Femur (tissue), 1 donor: ENCODE data around the gene ADAT1.
A peak's percentile ranks its signal among the peaks of the same experiment; 100 is the strongest.

Experiments used
- DNase-seq: peaks from one replicate; pipeline ENCODE4 v3.0.0-alpha.2; 2017

ADAT1 gene, protein sequence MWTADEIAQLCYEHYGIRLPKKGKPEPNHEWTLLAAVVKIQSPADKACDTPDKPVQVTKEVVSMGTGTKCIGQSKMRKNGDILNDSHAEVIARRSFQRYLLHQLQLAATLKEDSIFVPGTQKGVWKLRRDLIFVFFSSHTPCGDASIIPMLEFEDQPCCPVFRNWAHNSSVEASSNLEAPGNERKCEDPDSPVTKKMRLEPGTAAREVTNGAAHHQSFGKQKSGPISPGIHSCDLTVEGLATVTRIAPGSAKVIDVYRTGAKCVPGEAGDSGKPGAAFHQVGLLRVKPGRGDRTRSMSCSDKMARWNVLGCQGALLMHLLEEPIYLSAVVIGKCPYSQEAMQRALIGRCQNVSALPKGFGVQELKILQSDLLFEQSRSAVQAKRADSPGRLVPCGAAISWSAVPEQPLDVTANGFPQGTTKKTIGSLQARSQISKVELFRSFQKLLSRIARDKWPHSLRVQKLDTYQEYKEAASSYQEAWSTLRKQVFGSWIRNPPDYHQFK

DNA sequence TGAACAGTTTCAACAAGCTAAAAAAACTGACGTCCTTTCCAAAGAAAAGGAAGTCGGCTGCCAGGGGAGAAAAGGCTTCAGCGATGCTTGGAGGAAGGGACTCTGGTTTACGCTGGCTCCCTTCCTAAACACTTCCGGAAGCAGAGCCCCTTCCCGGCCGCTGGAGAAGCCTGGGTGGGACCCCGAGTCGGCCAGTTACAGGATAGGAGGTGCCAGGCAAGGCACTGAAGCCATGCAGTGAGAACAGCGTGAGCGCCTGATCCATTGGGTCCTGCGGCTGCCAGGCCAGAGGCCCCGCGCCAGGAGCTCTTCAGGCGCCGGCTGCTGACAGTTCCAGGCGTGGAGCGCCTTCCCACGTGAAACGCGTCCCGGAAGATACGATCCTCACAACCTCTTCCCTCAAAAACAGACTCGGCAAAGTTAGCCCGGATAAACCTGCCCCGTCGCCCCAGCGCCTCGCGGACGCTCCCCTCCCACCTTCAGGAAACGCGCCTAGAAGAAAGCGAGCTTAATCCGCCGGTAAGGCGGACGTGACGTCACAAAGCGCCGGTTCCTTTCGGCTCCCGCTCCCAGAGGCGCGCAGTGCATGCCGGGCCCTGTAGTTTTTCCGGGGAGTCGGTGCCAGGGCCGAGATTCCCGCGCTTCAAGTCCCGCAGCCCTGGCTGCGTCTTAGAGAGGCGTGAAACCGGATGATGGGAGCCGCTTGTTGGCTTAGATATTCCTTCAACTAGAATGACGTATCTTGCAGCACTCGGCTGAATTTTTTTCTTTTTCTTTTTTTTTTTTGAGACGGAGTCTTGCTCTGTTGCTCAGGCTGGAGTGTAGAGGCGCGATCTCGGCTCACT, at the start of gene ADAT1:
ADAT1 (minus strand) TSS at position 521 of the 845 bp plus-strand sequence. CDS start 2,482 bp downstream, outside the sequence.
- DNase-seq, result peak; percentile 99

DNA sequence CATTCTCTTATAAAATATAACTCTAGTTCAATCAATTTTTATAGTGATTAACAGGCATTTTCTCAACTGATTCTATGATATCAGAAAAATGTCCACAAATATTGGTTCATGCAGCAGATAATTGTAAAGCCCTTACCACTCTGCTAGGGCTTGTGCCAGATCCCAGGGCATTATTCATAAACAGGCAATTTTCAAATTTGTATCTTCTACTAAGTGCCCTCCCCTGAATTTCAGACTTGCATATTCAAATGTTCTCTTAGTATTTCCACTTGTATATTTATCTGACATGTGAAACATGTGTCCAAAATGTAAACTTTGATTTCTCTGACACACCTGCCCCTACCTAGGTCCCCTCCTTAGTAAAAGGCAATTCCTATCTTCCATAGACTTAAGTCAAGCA, 44.4 kb upstream of the ADAT1 start:
- DNase-seq, result no peak

DNA sequence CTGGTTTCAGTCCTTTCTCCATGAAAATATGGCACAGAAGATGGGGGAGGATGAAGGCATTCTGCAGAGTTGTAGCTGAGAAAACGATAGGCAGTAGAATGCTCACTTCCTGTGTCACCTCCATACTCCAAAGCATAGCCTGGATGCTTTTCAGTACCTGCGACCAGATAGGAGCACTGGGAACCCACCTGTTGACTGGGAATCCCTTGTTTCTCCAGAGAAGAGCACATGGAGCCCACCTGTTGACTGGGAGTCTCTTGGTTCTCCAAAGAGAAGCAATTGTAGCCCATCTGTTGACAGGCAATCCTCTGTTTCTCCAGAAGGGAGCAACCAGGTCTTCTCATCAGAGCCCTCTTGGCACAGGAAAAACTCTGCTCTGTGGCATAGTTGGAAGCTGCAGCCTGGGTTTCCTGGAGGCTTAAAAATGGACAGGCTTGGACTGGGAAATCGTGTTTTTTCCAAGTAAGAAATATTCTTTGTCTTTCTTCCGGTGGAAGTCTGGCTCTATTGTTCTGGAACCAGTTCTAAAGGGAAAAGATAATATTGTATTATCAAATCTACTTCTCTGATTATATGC, 37.7 kb upstream of the ADAT1 start:
- DNase-seq, result no peak

DNA sequence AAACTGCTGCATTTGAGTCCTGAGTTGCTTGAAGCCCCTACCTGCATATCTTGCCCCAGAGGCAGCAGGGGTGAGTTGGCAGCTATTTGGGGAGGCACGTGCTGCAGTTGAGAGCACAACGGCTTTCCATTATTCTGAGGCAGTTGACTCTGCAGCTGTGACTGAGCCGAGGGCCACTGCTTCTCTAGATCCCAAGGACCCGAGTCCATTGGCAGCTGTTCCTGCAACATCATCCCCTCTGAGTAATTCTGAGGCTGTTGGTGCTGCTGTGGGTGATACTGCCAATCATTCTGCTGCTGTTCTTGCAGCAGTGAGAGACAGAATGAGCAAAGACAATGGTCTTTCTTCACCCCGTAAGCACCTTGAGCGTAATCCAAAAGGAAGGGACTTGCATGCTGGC, 37.2 kb upstream of the ADAT1 start:
- DNase-seq, result no peak

DNA sequence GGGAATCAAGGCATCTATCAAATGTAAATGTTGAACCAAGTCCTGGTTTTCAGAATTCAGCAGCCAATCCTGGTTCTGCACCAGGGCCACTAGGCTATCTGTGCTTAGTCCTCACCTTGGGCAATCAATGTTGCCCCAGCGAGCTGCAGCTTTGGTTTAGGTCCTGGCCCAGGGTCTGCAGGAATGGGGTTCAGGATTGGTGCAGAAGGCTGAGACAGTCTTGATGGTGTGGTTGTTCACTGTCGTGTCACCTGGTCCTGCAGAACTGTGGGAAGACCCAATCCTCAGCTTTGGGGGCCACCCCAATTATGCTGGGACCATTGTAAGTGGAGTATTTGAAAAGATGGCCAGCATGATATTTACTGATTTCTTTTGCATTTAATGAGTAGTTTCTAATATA, 35.1 kb upstream of the ADAT1 start:
- no peak for DNase-seq

DNA sequence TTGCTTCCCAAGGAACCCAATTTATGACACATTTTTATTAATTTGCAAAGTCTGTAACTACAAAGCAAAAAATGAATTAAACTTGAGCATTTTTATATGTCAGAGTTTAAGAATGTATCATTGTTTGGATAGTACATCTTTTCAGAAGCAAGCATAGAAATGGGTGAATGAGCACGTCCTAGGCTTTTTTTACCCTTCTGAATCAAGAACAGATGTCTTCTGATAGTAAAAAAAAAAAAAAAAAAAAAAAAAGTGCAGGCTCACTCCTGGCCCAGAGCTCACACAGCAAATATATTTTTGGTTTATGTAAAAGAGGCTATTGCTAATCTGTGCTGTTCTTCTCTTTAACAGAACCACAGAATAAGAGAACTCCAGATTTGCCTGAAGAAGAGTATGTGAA, 30.8 kb upstream of the ADAT1 start:
- no peak for DNase-seq

DNA sequence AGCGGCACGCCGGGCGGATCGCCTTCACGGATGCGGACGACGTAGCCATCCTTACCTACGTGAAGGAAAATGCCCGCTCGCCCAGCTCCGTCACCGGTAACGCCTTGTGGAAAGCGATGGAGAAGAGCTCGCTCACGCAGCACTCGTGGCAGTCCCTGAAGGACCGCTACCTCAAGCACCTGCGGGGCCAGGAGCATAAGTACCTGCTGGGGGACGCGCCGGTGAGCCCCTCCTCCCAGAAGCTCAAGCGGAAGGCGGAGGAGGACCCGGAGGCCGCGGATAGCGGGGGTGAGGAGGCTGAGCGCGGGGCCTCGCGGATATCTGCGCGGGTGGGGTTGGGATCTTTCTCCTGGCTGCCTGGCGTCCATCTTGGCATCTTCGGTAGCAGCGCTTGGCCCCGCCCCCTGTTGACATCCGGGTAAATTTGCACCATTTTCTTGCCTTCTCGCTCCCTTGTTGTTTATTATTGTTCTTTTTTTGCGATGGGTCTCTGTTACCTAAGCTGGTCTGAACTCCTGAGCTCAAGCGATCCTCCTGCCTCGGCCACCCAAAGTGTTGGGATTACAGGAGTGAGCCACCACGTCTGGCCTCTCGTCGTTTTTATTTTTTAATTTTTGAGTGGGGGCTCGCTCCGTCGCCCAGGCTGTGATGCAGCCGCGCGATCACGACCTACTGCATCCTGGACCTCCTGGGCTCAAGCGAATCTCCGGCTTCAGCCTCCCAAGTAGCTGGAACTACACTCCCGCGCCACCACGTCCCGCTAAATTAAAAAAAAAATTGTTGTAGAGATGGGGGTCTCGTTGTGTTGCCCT, 25.4 kb upstream of the ADAT1 start:
- DNase-seq, result peak; percentile 92

DNA sequence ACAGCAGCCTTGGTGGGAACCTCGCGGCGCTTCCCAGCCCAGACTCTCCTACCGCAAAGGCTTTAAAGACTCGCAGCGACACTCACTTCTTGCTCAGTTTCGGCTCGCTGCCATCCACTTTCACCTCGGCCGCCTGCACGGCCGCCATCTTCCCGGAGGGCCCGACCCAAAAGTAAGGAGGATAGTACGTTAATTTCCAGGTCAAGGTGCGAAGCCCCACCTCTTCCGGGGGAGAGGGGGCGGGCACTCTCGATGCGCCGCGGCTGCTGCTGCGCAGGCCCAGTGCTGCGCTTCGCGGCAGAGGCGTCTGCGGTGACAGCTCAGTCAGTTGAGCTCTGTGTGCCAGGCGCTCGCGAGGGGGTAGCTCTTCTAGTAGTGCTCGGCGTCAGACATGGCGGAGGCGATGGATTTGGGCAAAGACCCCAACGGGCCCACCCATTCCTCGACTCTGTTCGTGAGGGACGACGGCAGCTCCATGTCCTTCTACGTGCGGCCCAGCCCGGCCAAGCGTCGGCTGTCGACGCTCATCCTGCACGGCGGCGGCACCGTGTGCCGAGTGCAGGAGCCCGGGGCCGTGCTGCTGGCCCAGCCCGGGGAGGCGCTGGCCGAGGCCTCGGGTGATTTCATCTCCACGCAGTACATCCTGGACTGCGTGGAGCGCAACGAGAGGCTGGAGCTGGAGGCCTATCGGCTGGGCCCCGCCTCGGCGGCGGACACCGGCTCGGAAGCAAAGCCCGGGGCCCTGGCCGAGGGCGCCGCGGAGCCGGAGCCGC, 24.6 kb upstream of the ADAT1 start, which contains the start of the genes KARS1 and TERF2IP:
KARS1 (minus strand) TSS at position 174 of the 773 bp plus-strand sequence; CDS start at position 148, 26 bp downstream.
TERF2IP (plus strand) TSS at position 282 of the 773 bp plus-strand sequence; CDS start at position 392, 110 bp downstream.
- peak; percentile 97 for DNase-seq

DNA sequence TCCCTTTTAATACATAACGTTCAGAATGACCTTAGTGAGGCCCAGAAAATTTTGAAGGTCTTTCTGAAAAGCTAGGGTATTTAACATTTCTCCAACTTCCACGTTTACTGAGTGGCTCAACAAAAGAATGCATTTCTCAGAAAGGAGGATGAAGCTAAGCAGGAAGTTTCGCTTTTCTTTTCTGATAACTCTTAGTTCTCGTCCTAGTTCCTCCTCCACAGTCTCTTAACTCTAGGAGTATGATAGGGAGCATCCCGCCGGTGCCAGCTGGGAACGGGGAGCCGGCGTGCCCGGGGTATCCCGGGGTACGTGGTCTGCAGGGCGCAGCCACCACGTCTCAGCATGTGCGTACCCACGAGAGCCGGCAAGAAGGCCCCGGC, 24.0 kb upstream of the ADAT1 start:
- no peak for DNase-seq

DNA sequence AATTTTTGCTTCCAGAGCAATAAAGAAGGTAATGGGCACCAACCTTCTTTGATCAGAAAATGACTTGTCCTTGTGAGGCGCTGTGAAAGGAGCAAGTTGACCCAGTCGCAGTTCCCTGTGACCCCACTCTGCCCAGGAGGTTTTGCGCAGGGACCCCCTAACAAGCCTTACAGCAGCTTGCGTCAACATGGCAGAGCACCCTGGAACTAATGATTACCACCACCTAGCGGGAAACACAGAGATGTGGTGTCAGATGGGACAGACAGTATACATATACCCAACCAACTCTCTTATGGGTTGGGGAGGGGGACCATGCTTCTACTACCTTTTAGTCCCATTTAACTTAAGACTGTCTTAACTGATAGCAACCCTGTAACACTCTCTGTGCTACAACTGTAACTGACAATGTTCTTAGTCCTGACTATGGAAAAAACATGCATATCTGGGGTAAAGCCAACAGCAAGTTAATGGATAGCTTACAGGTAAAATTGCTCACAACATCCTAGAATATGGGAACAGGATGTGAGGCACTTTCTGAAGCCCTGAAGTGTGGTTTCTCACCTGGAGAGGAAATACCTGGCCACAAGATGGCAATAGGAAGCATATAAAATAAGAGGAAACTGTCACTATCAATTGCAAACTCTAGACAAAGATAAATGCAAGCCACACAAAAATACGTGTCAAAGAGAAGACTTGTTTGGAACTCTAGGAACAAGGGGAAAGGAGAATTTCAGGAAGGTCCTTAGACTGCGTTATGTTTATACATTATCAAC, 21.3 kb upstream of the ADAT1 start:
- no peak for DNase-seq

DNA sequence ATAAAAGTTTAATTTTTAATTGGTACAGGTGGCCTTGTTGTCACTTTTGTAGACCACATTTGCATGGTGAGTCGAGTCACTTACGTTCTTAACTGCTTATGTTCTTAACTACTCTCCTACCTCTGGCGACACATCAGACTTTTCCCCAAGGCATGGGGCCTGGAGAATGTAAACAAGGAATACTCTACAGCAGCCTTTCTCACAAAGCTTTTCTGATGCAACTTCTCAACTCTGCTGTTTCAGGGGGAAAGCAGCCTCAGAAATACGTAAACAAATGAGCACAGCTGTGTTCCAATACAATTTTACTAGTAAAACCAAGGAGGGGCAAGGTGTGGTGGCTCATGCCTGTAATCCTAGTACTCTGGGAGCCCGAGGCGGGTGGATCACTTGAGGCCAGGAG, 17.5 kb upstream of the ADAT1 start:
- no peak for DNase-seq

DNA sequence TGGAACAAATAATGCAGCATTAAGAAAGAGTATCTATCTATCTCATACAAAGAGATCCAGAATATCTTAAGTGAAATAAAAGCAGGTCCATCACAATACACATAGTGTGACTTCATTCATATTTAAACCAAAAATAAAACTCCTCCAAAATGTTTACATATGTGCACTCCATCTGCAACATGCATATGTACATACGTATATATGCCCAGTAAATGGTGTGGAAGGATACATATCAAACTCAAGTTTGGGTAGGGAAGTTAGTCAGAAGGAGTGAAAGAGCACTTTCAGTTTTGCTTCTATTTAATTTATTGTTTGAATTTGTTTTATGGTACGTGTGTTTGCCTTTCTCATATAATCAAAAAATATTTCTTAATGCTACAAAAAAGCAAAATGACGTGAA, 12.0 kb upstream of the ADAT1 start:
- DNase-seq, result no peak

DNA sequence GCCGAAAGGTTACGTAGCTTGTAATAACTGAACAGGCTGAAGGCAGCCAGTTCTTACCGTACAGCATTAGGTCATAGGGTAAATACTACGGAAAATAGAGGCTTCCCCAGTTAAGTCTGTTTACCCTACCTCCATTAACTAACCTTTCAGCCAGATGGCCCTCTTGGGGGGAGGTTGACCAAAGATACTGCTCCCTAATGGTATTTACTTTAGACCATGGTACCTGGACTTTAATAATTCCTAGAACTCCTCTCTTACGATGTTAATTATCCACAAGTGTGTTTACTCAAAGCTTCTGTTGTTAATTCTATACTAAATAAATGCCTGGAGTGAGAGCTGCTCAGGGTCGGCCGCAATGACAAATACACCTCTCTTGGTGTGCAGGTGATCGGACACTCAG, 9.8 kb upstream of the ADAT1 start:
- no peak for DNase-seq

DNA sequence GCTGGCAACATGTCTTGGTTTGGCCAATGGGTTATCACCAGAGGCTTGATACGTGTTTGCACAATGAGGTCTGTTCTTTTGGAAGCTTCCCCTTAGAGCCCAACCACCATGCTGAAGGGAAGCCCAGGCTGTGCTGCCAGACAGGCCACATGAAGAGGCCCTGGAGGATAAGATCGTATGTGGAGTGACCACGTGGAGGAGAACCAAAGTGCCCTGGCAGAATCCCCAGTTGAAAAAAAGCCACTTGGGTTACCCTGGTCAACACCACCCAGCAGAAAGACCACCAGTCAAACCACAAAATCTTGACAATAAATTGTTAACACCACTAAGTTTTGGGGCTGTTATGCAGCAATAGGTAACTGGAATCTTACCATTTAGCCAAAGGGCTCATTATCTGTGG, 7.0 kb upstream of the ADAT1 start:
- no peak for DNase-seq

DNA sequence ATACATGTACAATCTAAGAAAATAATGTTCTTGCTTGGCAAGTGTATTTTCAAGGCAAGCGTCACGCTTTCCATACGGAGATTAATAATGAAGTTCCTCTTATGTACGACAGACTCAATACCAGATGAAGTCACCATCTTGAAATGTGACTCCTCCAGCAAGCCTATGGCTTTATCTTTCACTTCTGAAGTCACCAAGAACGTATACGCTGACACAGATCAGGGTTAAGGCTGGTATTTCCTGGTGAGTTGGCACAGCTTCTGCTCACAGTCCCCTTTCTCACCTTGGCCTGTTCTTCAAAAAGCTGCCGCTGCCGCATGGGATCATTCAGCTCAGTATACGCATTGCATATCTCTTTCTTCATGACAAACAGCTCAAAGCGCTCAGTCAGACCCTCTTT, 6.1 kb upstream of the ADAT1 start:
- no peak for DNase-seq

DNA sequence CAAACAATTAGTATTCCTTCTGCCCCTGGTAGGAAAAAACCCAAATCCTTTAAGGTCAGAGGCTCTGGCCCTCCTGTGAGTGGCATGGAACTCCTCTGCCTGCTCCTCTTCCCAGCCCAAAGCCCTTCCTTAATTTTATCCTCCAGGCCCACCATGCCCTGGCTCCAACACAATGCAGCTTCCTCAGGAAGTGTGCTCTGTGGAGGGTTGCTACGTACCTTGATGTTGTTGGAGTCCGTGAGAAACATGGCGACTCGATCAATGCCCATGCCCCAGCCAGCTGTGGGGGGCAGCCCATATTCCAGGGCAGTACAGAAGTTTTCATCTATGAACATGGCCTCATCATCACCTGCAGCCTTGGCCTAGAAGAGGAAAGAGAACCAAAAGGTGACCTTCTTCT, 5.3 kb upstream of the ADAT1 start:
- no peak for DNase-seq

DNA sequence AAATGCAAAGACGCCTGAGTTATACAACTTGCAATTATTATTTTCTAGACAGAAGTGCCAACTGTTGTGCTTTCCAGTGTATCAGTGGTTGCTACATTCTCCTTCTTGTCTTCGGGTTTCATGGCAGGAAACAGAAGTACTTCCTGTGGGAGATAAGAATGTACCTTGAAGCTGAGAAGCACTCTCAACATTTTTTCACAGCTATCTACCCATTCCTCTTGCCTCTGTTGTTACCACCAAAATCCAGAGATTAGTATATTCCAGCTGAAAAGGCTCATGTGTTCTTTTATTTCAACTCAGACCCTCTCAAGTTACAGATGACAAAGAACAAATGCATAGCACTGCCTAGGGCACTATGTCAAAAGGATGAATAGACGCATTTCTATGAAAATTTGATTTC, 4.8 kb upstream of the ADAT1 start:
- no peak for DNase-seq

DNA sequence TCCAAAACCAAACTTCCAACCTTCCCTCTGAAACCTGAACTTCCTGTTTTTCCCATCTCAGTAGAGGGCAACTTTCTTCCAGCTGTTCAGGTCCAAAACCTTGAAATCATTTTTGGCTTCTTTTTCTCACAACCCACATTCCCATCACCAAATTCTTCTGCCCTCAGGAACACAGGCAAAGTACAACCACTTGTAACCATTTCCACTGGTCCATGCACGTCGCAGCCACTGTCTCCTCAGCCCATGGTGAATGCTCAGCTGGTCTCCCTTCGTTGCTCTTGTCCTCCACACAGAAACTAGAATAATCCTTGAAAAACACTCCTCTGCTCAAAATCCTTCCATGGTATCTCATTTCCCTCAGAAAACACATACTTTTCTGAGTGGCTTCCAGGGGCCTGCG, 3.7 kb upstream of the ADAT1 start:
- DNase-seq, result no peak

DNA sequence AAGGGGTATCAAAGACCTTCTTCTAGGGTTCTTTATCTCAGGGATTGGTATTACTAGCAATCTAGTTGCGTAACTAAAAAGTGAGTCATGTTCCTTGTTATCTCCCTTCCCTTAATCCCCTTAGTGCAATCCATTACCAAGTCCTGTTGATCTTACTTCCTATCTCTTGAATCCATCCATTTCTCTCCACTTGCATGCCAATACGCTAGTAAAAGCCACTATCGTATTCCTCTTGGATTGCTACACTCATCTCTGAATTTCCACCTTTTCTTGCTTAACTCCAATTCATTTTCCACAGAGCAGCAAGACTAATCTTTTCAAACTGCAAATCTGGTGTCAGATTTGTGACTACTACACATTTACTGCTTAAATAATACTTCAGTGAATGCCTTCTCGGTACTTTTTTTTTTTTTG, 1.8 kb upstream of the ADAT1 start:
- no peak for DNase-seq

DNA sequence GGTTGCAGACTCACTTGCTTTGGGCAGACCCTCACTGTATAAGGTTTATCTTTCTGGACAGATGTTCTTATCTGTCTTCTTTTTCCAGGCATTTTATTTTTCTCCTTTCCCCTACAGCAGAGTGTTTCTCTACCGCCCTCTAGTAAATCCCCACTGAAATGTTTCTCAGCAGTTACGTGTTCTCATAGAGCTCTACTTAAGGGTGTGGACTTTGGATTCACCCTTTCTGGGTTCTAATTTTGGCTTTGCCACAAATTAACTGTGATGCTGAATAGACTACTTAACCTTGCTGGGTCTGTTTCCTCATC, 2.0 kb downstream of the ADAT1 start:
- DNase-seq, result no peak
